Lower leg skin (tissue), 4 donors: ENCODE measurements around the gene MNX1. TPM values are rescaled to one million over a fixed set of nuclear protein-coding genes. Genes with fewer than 3 reads are reported as not detected.
A peak's percentile ranks its signal among the peaks of the same experiment; 100 is the strongest.

ENCODE experiments used
- DNase-seq, 2 donors: peaks; one replicate each; pipeline ENCODE4 v3.0.0-alpha.2; 2019; ENCODE audit warnings: low spot score in 2 of 2
- H3K4me3 ChIP-seq: fragments of 200-600 bp; sonication (generic); 2 replicates; pipeline ENCODE4 v1.5.1; 2017; ENCODE audit warnings: mild to moderate bottlenecking, low read depth; ENCODE audit not compliant: poor library complexity, severe bottlenecking
- POLR2A ChIP-seq, 2 donors: fragments of 450-650 bp; IDR thresholded peaks; one replicate each; pipeline ENCODE4 v1.6.1; 2016 to 2017; ENCODE audit warnings: antibody characterized with exemption in 2 of 2, mild to moderate bottlenecking in 1 of 2, moderate library complexity in 1 of 2
- WGBS, 2 donors: methylation state at CpG; one replicate each; pipeline ENCODE4 v1.1.5; 2018; 5-methylcytosine and 5-hydroxymethylcytosine counted together
- intact Hi-C: fragments of 100-400 bp; cut with DNase I; formaldehyde crosslinking; loops from one replicate; pipeline ENCODE4 v1.15.0; 2023; ENCODE audit warnings: low total_unique reads
- total RNA-seq, 4 donors: library from RNA; depleted of rRNA; stranded (reverse); fragments of >200 nt; gene quantifications; one replicate each; pipeline ENCODE4 v1.1.0, GENCODE V29; 2016
- TF ChIP-seq, protein P1 (sequence below), 3 donors: fragments of 450-650 bp; IDR thresholded peaks; one replicate each; pipeline ENCODE4 v1.5.1; 2016; ENCODE audit warnings: antibody characterized with exemption in 3 of 3, mild to moderate bottlenecking in 3 of 3, moderate library complexity in 2 of 3

Gene MNX1
- total RNA-seq, 4 donors from 2014 or later = 0.76 TPM; not detected in 3

DNA sequence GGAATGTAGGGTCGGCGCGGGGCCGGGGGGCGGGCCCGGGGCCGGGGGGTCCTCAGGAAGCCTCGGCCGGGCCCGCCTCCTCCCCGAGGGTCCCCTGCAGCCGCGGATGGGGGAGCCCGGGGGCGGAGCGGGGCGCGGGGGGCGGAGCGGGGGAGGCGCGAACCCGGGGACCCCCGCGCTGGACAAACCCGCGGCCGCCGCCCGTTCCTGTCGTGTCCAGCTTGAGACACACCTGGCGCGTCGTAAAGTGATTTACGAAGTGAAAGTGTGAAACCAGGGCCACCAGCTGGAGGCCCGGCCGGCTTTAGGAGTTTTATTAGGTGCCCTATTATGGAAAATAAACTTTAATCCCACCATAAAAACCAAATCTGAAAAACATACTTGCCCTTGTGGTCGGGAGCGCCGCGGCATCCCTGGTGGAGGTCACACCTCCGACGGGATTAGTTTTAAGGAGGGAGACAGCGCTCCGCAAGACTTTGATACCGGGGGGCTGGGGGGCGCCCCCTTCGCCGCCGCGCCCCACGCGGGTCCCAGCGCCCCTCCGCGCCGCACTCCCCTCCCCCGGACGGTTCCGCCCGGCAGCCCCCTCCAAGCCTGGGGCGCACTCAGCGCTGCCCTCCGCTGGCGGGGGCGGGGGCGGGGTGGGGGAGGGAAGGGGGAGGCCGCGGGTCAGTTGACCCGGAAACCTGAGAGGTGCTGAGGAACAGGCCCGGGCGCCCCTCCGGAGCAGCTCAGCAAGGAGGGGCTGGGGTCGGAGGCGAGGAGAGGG lies 10.3 kb downstream of the MNX1 start:
- intact Hi-C loops = no loop called here
- DNase-seq = peak in 1 of 2 donors; percentile 73
- no peak for TF ChIP-seq POLR2A (IDR thresholded peaks at IDR 0.05)
- TF ChIP-seq, protein P1, sequence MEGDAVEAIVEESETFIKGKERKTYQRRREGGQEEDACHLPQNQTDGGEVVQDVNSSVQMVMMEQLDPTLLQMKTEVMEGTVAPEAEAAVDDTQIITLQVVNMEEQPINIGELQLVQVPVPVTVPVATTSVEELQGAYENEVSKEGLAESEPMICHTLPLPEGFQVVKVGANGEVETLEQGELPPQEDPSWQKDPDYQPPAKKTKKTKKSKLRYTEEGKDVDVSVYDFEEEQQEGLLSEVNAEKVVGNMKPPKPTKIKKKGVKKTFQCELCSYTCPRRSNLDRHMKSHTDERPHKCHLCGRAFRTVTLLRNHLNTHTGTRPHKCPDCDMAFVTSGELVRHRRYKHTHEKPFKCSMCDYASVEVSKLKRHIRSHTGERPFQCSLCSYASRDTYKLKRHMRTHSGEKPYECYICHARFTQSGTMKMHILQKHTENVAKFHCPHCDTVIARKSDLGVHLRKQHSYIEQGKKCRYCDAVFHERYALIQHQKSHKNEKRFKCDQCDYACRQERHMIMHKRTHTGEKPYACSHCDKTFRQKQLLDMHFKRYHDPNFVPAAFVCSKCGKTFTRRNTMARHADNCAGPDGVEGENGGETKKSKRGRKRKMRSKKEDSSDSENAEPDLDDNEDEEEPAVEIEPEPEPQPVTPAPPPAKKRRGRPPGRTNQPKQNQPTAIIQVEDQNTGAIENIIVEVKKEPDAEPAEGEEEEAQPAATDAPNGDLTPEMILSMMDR (IDR thresholded peaks at IDR 0.05) = no peak
- WGBS, 2 donors = 1% methylated on average over 41 to 51 of the region's 75 CpGs
- H3K4me3 ChIP-seq = peak overlapping the region; percentile 22

DNA sequence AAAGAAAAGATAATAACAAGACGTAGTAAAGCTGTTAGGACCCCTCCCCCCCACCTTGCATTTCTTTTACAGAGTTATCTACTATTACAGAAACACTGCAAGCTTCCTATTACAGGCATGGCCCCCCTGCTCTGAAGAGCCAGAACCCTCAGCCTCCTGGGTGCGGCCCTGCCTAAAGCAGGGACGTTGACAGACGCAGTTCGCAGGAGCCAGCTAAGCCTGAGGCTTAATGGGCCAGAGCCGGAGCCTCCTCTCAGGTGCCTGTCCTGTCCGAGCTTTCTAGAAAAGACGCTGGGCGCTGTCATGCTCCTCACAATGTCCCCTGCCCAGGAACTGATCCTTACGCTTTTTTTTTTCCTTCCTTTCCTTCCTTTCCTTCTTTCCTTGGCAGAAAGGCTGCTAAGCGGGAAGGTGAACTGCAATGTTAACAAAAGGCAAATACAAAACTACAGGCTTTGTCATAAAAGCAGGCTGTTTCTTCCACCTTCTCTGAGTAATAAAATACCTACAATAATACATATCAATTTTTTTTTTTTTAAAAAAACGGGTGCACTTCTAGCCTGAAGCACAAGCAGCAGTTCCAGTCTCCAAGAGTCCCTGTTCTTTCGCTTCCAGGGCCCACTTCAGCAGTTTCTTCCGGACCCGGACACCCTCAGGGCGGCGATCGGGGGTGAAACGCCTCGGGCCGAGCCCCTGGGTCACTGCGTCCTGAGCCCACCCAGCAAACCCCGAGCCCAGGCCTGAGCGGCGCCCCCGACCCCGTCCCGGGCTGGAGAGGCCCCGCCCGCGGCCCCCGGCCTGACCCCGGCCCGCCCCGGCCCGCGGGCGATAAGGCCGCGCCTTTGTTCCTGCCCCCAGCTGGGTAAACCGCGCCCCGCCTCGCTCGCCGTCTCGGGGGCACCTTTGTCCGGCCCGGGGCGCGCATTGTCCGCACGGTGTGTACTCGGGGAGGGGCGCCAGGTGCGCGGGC lies 11.2 kb downstream of the MNX1 start:
- intact Hi-C loops = no loop called here
- 30 to 33% methylated on average over 21 to 23 of the region's 57 CpGs for WGBS, 2 donors
- peak overlapping the region; percentile 22 for H3K4me3 ChIP-seq
- peak in 1 of 2 donors; percentile 75 for DNase-seq
- TF ChIP-seq, protein P1 (IDR thresholded peaks at IDR 0.05) = no peak
- TF ChIP-seq POLR2A (IDR thresholded peaks at IDR 0.05) = no peak

DNA sequence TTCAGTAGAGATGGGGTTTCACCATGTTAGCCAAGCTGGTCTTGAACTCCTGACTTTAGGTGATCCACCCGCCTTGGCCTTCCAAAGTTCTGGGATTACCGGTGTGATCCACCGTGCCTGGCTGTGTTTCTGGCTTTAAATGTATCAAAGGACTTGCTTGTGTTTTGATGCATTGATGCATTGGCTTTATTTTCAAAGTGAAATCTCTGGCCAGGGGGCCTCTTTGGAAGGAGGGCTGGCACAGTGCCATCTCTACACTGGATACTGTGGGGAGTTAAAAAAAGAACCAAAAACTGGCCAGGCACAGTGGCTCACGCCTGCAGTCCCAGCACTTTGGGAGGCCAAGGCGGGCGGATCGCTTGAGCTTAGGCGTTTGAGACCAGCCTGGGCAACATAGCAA lies 16.0 kb downstream of the MNX1 start:
- TF ChIP-seq POLR2A (IDR thresholded peaks at IDR 0.05) = no peak
- TF ChIP-seq, protein P1 (IDR thresholded peaks at IDR 0.05) = no peak
- H3K4me3 ChIP-seq = no peak overlapping the region
- WGBS, 2 donors = 74 to 80% methylated on average over 8 of the region's 8 CpGs
- DNase-seq = peak in 1 of 2 donors; percentile 63
- intact Hi-C loops = no loop called here

DNA sequence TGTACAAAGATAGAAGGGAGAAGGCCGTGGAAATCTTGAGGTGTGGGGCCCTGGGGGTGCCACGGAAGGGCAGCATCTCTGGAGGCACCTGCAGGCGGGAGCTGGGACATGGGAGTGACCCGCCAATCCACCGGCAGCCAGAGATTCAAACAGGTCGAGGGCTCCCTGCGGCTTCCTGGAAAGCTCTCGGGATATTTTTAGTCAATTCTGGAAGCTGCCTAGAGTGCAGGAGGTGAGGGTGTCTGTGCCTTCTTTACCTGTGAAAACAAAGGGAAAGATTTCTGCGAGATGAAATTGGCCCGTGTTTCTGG lies 16.6 kb downstream of the MNX1 start:
- TF ChIP-seq POLR2A (IDR thresholded peaks at IDR 0.05) = no peak
- TF ChIP-seq, protein P1 (IDR thresholded peaks at IDR 0.05) = no peak

GRCh38 chr7:156993021-156993924 lies 17.2 kb downstream of the MNX1 start:
- TF ChIP-seq, protein P1 (IDR thresholded peaks at IDR 0.05) = no peak
- TF ChIP-seq POLR2A (IDR thresholded peaks at IDR 0.05) = no peak
- no peak overlapping the region for H3K4me3 ChIP-seq
- peak in 1 of 2 donors; percentile 81 for DNase-seq
- intact Hi-C loops = no loop called here
- WGBS, 2 donors = 63 to 71% methylated on average over 18 to 32 of the region's 32 CpGs

More for the DNA sequence above, 16.6 kb downstream of the MNX1 start:
- intact Hi-C loops = no loop called here
- WGBS, 2 donors = 73 to 85% methylated on average over 10 of the region's 10 CpGs
- no peak overlapping the region for H3K4me3 ChIP-seq
- DNase-seq = peak in 1 of 2 donors; percentile 53
